ENCODE results near the gene BLMH.
A peak's percentile ranks its signal among the peaks of the same experiment; 100 is the strongest.
"Not testable (repeated sequence)": the region's sequence is repeated elsewhere in the genome, so short reads cannot be mapped to it uniquely, and the experiment has no call there.

The BLMH gene

DNA sequence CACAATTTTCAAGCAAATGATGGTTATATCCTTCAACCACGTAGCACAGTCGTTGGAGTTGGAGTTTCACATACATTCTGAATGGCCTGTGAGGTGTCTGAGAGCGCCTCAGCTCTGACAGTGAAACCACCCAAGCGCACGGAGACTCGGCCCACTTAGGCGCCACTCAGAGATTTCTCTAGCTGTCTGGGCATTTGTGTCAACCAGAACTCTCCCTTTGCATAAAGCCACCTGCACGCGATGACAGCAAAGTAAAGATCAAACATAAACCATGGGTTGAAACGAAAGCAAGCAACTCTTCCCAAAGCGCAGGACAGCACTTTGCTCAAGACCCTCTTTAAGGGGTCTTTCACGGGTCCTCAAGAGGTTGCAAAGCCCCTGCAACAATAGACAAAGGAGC is 56.8 kb downstream of the BLMH start:
- Histone ChIP-seq H3K9me3 (ENCODE audit: insufficient read depth, low read depth, low read length) (no peaks in the 10 kb centered on the region), H3K27me3 (ENCODE audit: insufficient read depth, low read length) (peaks cover 91% of the 10 kb centered on the region), H3K4me3 (ENCODE audit: low read length) (peak overlapping the region; percentile 53; the same call in 1 of the 2 replicates), H3K4me1 (ENCODE audit: insufficient read depth, low read length) (peaks cover 5% of the 10 kb centered on the region), H3K27ac (ENCODE audit: low read length) (no peak overlapping the region), H3K36me3 (ENCODE audit: insufficient read depth, low read depth, low read length) (no peaks in the 10 kb centered on the region), H3K9ac (ENCODE audit: low read depth, low read length) (no peak overlapping the region)

DNA sequence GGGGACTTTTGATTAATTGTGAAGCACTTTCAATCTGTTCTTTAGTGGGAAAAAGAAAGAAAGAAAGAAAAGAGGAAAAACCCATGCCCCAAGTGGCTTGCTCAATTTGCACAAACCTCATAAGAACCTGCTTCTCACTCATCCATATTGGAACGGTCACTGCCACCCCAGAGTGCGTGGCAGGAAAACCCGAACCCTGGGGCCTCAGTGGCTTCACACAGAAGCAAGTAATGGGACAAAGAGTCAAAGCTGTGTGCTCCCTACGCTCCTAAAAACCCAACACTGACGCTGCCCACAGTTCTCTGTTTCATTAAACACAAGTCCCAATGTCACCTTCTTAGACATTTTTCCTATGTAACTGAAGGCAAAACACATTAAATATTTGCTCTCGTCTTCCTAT is 57.4 kb downstream of the BLMH start:
- H3K4me3 ChIP-seq (ENCODE audit: low read length), result no peak overlapping the region
- H3K27me3 ChIP-seq (ENCODE audit: insufficient read depth, low read length), result peaks cover 84% of the 10 kb centered on the region
- H3K36me3 ChIP-seq (ENCODE audit: insufficient read depth, low read depth, low read length), result no peaks in the 10 kb centered on the region
- H3K27ac ChIP-seq (ENCODE audit: low read length), result no peak overlapping the region
- H3K9me3 ChIP-seq (ENCODE audit: insufficient read depth, low read depth, low read length), result no peaks in the 10 kb centered on the region
- peaks cover 5% of the 10 kb centered on the region for H3K4me1 ChIP-seq (ENCODE audit: insufficient read depth, low read length)
- H3K9ac ChIP-seq (ENCODE audit: low read depth, low read length), result no peak overlapping the region

DNA sequence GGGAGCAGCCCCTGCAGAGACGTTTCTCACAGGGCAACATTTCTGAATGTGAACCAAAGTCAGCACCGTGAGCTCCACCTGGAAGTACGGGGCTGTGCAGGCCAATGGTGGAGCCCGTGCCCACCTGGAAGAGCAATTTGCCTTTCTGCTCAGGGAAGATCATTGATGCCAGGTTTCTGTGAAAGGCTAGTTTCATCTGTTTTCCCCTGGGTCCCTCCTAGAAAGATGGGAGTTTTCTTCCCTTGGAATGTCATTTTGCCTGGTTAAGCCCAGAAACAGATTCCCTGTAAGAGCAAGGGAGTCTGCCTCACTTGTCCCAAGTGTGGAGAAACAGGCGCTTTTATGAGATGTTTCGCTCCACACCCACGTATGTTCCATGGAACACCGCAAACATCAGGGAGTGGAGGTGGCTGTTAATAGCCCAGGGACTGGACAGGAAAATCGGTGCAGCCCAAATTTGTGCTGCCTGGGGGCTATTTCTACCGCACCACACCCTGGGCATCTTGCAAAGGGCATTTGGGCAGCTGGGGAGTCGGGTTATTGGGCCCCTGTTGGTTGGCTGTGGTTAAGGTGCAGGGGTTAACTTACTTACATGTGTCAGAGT is 58.8 kb downstream of the BLMH start:
- Histone ChIP-seq H3K9ac (ENCODE audit: low read depth, low read length) (no peak overlapping the region), H3K4me1 (ENCODE audit: insufficient read depth, low read length) (no peaks in the 10 kb centered on the region; the same call in 1 of the 2 replicates), H3K27me3 (ENCODE audit: insufficient read depth, low read length) (peaks cover 71% of the 10 kb centered on the region), H3K9me3 (ENCODE audit: insufficient read depth, low read depth, low read length) (no peaks in the 10 kb centered on the region), H3K4me3 (ENCODE audit: low read length) (no peak overlapping the region), H3K36me3 (ENCODE audit: insufficient read depth, low read depth, low read length) (no peaks in the 10 kb centered on the region), H3K27ac (ENCODE audit: low read length) (no peak overlapping the region)

DNA sequence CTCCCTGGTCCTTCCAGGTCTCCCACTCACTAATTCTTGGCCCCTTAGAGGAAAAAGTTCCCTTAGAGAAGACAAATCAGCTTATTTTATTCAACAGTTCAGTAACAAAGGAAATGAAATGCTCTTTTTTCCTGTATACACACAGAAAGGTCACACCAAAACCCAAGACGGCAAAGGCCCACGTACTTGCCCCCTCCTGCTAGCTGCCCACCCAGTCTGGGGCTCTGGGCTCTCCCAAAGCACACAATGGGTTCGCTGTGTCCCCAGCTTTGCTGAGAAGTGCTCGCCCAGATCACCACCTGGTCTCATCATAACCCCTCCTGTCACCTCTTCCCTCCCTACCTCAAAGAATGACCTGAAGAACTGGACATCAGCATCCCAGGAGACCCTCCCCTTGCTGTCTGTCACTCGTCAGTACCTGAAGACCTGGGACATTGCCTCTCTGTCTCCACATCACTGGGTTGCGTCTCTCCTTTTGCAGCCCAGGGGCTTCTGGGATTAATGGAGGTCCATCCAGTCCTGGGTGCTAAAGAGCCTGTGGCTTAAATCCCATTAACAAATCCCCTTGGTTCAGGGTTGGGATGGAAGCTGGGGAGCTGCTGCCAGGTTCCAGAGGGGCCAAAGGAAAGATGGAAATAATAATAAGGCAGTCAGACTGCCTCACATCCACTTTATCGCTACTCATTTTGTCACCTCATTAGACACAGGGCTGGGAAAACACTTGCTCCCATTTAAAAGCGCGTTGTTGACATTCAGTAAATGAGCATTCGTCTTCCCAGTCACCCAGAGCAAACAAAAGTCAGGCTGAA is 59.5 kb downstream of the BLMH start:
- H3K36me3 ChIP-seq (ENCODE audit: insufficient read depth, low read depth, low read length), result no peaks in the 10 kb centered on the region
- no peak overlapping the region for H3K4me3 ChIP-seq (ENCODE audit: low read length)
- H3K27me3 ChIP-seq (ENCODE audit: insufficient read depth, low read length), result peaks cover 64% of the 10 kb centered on the region
- H3K9ac ChIP-seq (ENCODE audit: low read depth, low read length), result no peak overlapping the region
- H3K9me3 ChIP-seq (ENCODE audit: insufficient read depth, low read depth, low read length), result no peaks in the 10 kb centered on the region
- H3K27ac ChIP-seq (ENCODE audit: low read length), result no peak overlapping the region
- H3K4me1 ChIP-seq (ENCODE audit: insufficient read depth, low read length), result no peaks in the 10 kb centered on the region

DNA sequence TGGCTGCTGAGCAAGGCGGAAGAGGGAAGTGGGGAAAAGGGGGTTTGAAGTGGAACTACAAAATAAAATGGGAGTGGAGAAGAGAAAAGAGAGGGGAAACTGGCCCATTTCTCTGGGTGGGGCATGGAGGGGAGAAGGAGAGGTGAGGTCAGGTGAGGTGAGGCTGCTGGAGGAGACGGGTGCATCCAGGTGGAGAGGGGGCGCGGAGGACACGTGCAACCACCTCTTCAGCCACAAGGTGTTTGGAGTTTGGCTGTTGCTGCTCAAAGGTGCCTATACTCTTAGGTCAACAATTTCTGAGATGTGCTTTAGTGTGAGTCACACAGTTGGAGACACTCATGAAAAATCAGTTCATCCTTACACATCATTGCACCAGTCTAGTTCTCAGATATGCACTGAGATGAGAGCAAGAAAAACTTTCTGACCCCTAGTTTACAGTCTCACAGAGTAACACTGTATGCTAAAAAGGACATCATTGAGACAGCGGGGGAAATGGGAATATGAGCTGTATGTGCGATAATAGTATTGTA is 61.1 kb downstream of the BLMH start:
- Histone ChIP-seq H3K4me3 (ENCODE audit: low read length) (no peak overlapping the region), H3K9me3 (ENCODE audit: insufficient read depth, low read depth, low read length) (no peaks in the 10 kb centered on the region), H3K9ac (ENCODE audit: low read depth, low read length) (no peak overlapping the region), H3K27ac (ENCODE audit: low read length) (no peak overlapping the region), H3K27me3 (ENCODE audit: insufficient read depth, low read length) (peaks cover 50% of the 10 kb centered on the region), H3K4me1 (ENCODE audit: insufficient read depth, low read length) (no peaks in the 10 kb centered on the region), H3K36me3 (ENCODE audit: insufficient read depth, low read depth, low read length) (no peaks in the 10 kb centered on the region)

DNA sequence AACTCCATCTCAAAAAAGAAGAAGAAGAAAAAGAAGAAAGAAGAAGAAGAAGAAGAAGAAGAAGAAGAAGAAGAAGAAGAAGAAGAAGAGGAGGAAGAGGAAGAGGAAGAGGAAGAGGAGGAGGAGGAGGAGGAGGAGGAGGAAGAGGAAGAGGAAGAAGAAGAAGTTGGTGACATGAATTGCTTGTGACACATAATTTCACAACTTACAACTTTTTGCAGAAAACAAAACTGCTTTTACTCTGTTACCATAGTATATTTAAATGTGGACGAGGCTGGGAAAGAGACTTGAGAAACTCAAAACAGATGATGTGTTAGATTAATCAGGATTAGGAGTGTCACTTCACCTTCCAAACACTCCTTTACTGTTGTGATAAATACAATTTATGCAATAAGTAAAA is 61.7 kb downstream of the BLMH start:
- not testable (repeated sequence) for H3K9ac ChIP-seq (ENCODE audit: low read depth, low read length); H3K36me3 ChIP-seq (ENCODE audit: insufficient read depth, low read depth, low read length); H3K9me3 ChIP-seq (ENCODE audit: insufficient read depth, low read depth, low read length); H3K27ac ChIP-seq (ENCODE audit: low read length); H3K4me1 ChIP-seq (ENCODE audit: insufficient read depth, low read length); H3K4me3 ChIP-seq (ENCODE audit: low read length)
- peaks cover 43% of the 10 kb centered on the region for H3K27me3 ChIP-seq (ENCODE audit: insufficient read depth, low read length)

DNA sequence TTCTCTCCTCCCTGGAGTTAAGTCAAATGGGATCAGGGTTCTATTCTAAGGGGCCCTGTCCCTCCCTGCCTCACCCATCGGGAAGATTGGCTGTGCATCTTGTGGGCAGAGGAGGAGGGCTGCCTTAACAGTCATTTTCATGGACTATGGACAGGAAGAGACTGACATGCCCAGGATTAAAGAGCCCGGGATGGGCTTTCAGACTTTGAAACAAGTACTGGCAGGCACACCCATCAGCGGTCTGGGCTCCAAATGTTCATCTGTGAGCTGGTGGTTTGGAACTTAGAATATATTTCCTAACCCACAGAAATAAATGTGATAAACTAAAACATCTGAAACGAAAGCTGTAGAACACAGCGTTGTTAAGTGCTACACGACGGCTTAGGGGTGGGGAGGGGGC is 62.7 kb downstream of the BLMH start:
- Histone ChIP-seq H3K9me3 (ENCODE audit: insufficient read depth, low read depth, low read length) (no peaks in the 10 kb centered on the region), H3K4me1 (ENCODE audit: insufficient read depth, low read length) (no peaks in the 10 kb centered on the region; the same call in 1 of the 2 replicates), H3K9ac (ENCODE audit: low read depth, low read length) (no peak overlapping the region), H3K4me3 (ENCODE audit: low read length) (no peak overlapping the region), H3K27me3 (ENCODE audit: insufficient read depth, low read length) (peaks cover 33% of the 10 kb centered on the region), H3K36me3 (ENCODE audit: insufficient read depth, low read depth, low read length) (no peaks in the 10 kb centered on the region), H3K27ac (ENCODE audit: low read length) (no peak overlapping the region)

DNA sequence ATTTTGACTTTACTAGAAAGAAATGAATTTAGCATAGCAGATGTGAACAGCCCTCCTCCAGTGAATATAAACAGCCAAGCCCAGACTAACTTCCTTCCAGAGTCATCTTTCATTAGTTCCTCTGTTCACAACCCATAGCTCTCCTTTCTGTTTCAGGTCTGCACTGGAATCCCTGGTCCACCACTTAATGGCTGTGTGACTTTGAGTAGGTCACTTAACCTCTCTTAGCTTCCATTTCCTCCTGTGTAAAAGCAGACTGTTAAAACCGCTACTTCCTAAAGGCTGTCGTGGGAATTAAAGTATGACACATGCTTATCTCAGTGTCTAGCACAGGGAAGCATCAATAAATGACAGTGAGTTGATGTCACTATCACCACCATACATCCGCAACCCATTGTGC is 63.7 kb downstream of the BLMH start:
- no peak overlapping the region for H3K9ac ChIP-seq (ENCODE audit: low read depth, low read length)
- no peaks in the 10 kb centered on the region for H3K36me3 ChIP-seq (ENCODE audit: insufficient read depth, low read depth, low read length)
- H3K4me3 ChIP-seq (ENCODE audit: low read length), result no peak overlapping the region
- no peak overlapping the region for H3K27ac ChIP-seq (ENCODE audit: low read length)
- no peaks in the 10 kb centered on the region for H3K9me3 ChIP-seq (ENCODE audit: insufficient read depth, low read depth, low read length)
- peaks cover 23% of the 10 kb centered on the region for H3K27me3 ChIP-seq (ENCODE audit: insufficient read depth, low read length)
- H3K4me1 ChIP-seq (ENCODE audit: insufficient read depth, low read length), result no peaks in the 10 kb centered on the region; the same call in 1 of the 2 replicates

DNA sequence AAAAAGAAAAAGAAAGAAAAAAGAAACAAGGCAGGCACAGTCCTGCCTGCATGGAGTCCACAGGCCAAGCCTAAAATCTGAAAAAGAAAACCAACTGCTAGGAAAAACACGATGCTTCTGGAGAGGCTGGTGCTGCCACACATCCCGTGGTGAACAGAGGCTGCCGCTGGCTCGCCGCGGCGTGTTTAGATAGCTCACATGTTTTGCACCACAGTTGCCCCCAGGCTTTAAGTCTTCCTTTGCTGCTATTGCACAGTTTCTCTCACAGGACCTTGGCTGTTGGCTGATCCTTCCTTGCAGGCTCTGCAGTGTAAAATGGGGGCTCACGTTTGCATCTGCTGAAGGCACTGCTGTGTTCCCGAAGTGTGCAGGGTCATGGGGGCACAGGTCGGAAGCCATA is 64.9 kb downstream of the BLMH start:
- no peak overlapping the region for H3K4me3 ChIP-seq (ENCODE audit: low read length)
- H3K27me3 ChIP-seq (ENCODE audit: insufficient read depth, low read length), result peaks cover 12% of the 10 kb centered on the region
- no peaks in the 10 kb centered on the region; the same call in 1 of the 2 replicates for H3K4me1 ChIP-seq (ENCODE audit: insufficient read depth, low read length)
- H3K9ac ChIP-seq (ENCODE audit: low read depth, low read length), result no peak overlapping the region
- no peak overlapping the region for H3K27ac ChIP-seq (ENCODE audit: low read length)
- H3K36me3 ChIP-seq (ENCODE audit: insufficient read depth, low read depth, low read length), result no peaks in the 10 kb centered on the region
- no peaks in the 10 kb centered on the region for H3K9me3 ChIP-seq (ENCODE audit: insufficient read depth, low read depth, low read length)

DNA sequence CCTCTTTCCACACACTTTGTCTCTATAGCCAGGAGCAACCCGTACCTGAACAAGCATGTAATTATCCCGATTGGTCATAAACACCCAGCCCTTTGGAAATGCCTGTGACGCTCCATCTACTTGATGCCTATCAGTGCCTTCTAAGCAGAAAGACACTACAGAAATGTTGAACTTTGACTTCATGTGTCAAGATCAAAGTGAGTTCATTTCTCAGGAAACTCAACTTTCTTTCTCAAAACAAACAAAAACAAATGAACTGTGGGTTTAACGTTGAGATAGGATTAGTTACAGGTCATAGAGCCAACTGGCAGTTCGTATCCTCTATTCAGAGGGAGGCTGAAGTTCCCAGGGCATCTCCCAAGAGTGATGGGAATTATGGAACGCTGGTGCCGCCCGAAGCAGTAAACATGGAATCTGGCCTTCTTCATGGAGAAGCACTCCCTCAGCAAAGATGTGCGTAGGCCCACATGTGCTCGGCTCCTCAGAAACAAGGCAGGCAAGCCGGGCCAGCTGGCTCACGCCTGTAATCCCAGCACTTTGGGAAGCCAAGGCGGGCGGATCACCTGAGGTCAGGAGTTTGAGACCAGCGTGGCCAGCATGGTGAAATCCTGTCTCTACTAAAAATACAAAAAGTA is 65.7 kb downstream of the BLMH start:
- no peaks in the 10 kb centered on the region for H3K36me3 ChIP-seq (ENCODE audit: insufficient read depth, low read depth, low read length)
- no peaks in the 10 kb centered on the region for H3K9me3 ChIP-seq (ENCODE audit: insufficient read depth, low read depth, low read length)
- H3K27ac ChIP-seq (ENCODE audit: low read length), result no peak overlapping the region
- no peak overlapping the region for H3K9ac ChIP-seq (ENCODE audit: low read depth, low read length)
- H3K4me3 ChIP-seq (ENCODE audit: low read length), result no peak overlapping the region
- peaks cover 10% of the 10 kb centered on the region for H3K27me3 ChIP-seq (ENCODE audit: insufficient read depth, low read length)
- H3K4me1 ChIP-seq (ENCODE audit: insufficient read depth, low read length), result no peaks in the 10 kb centered on the region; the same call in 1 of the 2 replicates

DNA sequence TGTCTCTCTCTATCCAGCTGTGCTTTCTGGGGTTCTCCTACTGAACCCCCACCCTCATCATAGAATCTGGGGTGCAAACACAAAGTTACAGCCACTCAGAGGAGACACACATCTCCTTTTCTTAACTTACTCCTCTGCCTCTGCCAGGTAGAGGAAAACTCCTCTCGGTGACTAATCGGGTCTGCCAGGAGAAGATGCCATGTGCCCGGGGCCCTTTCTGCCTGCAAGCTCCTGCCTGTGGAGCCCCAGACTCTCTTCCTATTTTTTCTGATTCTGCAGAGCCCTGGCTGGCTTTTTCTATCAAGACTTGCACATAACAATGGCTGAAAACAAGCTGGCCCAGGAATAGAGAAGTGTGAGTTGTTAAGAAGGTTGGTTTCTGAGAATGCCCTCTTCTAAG is 66.6 kb downstream of the BLMH start:
- no peak overlapping the region for H3K9ac ChIP-seq (ENCODE audit: low read depth, low read length)
- H3K27me3 ChIP-seq (ENCODE audit: insufficient read depth, low read length), result peaks cover 1% of the 10 kb centered on the region; the same call in 1 of the 2 replicates
- no peak overlapping the region for H3K27ac ChIP-seq (ENCODE audit: low read length)
- H3K4me1 ChIP-seq (ENCODE audit: insufficient read depth, low read length), result no peaks in the 10 kb centered on the region; the same call in 1 of the 2 replicates
- no peaks in the 10 kb centered on the region for H3K36me3 ChIP-seq (ENCODE audit: insufficient read depth, low read depth, low read length)
- H3K9me3 ChIP-seq (ENCODE audit: insufficient read depth, low read depth, low read length), result no peaks in the 10 kb centered on the region
- no peak overlapping the region for H3K4me3 ChIP-seq (ENCODE audit: low read length)
